Skeletal muscle satellite cell (primary cell): ENCODE results near the gene CCDC50.

Source experiments
- H3K27me3 ChIP-seq: 2 replicates; pipeline ENCODE4 v1.7.0; 2013; ENCODE audit warnings: low read length; ENCODE audit not compliant: control insufficient read depth, insufficient read depth
- H3K36me3 ChIP-seq: 2 replicates; pipeline ENCODE4 v1.7.0; 2013; ENCODE audit warnings: mild to moderate bottlenecking, control low read depth, low read length; ENCODE audit not compliant: insufficient read depth
- H3K4me1 ChIP-seq: 2 replicates; pipeline ENCODE4 v1.7.0; 2013; ENCODE audit warnings: low read length; ENCODE audit not compliant: control insufficient read depth, insufficient read depth
- H3K4me2 ChIP-seq: 2 replicates; pipeline ENCODE4 v1.7.0; 2013; ENCODE audit warnings: mild to moderate bottlenecking, low read length
- H3K4me3 ChIP-seq: 2 replicates; pipeline ENCODE4 v1.7.0; 2013; ENCODE audit warnings: low read length
- H3K9ac ChIP-seq: 2 replicates; pipeline ENCODE4 v1.7.0; 2013; ENCODE audit warnings: mild to moderate bottlenecking, low read depth, low read length, moderate library complexity
- H3K9me3 ChIP-seq: replicated peaks from 2 replicates; pipeline ENCODE4 v1.7.0; 2013; ENCODE audit warnings: mild to moderate bottlenecking, control low read depth, low read length

CCDC50 gene

DNA sequence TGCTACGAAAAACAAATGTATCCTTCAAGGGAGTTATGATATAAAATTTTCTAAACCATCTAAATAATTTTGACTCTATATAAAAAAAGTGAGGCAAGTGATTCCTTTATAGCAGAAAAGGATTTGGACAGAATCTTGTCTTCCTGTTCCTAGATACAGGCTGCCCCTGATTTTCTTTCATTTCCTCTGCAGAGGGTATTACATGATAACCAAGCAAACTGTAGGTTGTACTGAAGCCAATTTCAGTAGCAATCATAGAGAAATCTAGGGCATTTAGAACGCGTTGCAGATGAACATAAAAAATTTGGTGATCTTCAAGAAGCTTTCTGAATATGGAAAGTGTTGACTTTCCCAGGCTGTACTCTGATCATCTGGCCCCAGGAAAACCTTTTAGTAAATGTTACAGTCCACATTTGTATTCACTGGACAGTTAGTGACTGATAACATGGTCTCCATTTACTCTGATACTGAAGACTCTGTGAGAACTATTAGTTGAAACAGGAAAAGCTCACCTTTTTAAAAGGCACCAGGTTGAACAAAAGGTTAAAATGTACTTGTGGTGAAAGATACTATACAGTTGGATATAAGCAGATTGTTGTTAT lies 10.2 kb downstream of the CCDC50 start:
- Histone ChIP-seq H3K4me1 (peaks cover 76% of the 10 kb centered on the region), H3K4me3 (no peak overlapping the region), H3K27me3 (no peaks in the 10 kb centered on the region), H3K9ac (no peak overlapping the region), H3K4me2 (peak overlapping the region; percentile 8), H3K36me3 (no peaks in the 10 kb centered on the region), H3K9me3 (no peaks in the 10 kb centered on the region)

DNA sequence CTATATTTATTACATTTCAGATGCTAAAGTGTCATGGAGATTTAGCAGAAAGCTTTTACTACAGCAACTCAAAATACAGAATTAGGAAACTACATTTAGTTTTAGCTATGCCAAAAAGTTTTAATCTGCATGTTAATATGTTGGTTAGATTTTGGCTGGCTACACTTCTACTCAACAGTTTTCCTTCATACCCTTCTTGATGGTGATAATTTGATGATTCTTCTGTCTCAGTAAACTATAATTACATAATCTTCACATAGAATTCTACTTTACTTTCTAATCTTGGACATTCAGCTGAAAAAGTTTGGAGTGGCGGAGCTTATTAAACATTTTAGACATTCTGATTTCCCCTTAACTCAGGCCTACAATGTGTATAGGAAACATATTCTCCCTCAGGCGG lies 11.2 kb downstream of the CCDC50 start:
- H3K4me3 ChIP-seq, result no peak overlapping the region
- no peak overlapping the region for H3K4me2 ChIP-seq
- no peaks in the 10 kb centered on the region for H3K27me3 ChIP-seq
- no peaks in the 10 kb centered on the region for H3K36me3 ChIP-seq
- no peak overlapping the region for H3K9ac ChIP-seq
- peaks cover 74% of the 10 kb centered on the region for H3K4me1 ChIP-seq
- no peaks in the 10 kb centered on the region for H3K9me3 ChIP-seq

GRCh38 chr3:191340966-191341365 lies 11.8 kb downstream of the CCDC50 start:
- Histone ChIP-seq H3K36me3 (no peaks in the 10 kb centered on the region), H3K4me3 (no peak overlapping the region)

DNA sequence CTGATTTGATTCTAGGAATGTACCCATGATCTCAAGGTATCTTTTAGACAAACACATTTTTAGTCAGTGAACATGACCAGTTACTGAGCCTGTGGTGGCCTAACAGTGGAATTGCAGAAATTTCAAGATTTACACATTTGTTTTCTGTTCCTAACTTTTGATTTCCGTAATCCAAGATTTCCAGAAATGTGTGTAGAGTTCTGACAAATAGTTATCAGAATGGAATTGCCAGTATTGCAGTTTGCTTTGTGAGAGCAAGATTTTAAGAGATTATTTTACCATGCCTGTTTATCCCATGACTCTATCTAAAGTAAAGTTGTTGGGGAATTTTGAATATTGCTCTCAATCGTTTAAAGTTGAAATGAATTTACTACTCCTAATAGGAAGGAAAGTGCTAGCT lies 12.8 kb downstream of the CCDC50 start:
- Histone ChIP-seq H3K4me2 (peak overlapping the region; percentile 3), H3K36me3 (no peaks in the 10 kb centered on the region), H3K4me1 (peaks cover 59% of the 10 kb centered on the region), H3K4me3 (no peak overlapping the region), H3K9me3 (no peaks in the 10 kb centered on the region), H3K9ac (no peak overlapping the region), H3K27me3 (no peaks in the 10 kb centered on the region)

More at GRCh38 chr3:191340966-191341365, 11.8 kb downstream of the CCDC50 start:
- Histone ChIP-seq H3K4me2 (no peak overlapping the region), H3K4me1 (peaks cover 68% of the 10 kb centered on the region), H3K27me3 (no peaks in the 10 kb centered on the region), H3K9ac (no peak overlapping the region), H3K9me3 (no peaks in the 10 kb centered on the region)

DNA sequence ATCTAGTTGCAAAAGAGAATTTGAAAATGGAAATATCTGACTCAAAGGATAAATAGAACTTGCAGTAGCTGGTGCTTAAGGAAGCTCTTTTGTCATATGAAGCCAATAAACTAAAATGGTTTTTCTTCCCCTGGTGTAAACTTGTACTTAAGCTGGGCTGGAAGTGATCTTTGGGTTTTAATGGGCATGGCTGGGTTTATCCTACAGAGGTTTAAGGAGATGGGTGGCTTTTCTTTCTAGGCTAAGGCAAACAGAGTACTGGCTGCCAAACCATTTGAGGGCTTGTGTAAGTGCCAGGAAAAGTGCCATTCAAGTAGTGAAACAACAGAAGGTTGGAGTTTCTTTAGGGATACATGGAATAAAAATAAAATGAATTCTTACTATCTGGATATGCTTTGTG lies 13.2 kb downstream of the CCDC50 start:
- Histone ChIP-seq H3K9me3 (no peaks in the 10 kb centered on the region), H3K4me1 (peaks cover 55% of the 10 kb centered on the region), H3K27me3 (no peaks in the 10 kb centered on the region), H3K4me2 (peak overlapping the region; percentile 3), H3K9ac (no peak overlapping the region), H3K36me3 (no peaks in the 10 kb centered on the region), H3K4me3 (no peak overlapping the region)

GRCh38 chr3:191343115-191343514 lies 13.9 kb downstream of the CCDC50 start:
- H3K36me3 ChIP-seq, result no peaks in the 10 kb centered on the region
- no peaks in the 10 kb centered on the region for H3K9me3 ChIP-seq
- peaks cover 50% of the 10 kb centered on the region for H3K4me1 ChIP-seq
- no peak overlapping the region for H3K9ac ChIP-seq
- H3K27me3 ChIP-seq, result no peaks in the 10 kb centered on the region
- H3K4me2 ChIP-seq, result peak overlapping the region; percentile 9
- no peak overlapping the region for H3K4me3 ChIP-seq

DNA sequence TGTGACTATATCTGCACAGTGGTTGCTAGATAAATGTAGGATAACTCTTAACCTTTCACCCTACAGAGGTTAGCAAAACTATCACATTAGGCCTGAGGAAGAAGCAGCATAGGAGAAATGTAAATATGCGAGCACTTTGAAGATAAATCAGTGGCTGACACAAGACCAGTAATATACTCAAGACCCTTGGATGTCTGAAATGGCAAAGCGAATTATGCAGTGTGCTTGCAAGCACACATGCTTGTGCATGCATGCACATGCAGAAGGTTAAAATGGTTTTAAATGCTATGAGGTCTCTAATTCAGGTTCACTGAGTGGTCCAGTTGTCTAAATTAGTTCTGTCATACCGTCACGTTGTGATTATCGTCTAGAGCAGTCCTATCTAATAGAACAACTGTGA lies 14.7 kb downstream of the CCDC50 start:
- H3K36me3 ChIP-seq, result no peaks in the 10 kb centered on the region
- H3K9ac ChIP-seq, result no peak overlapping the region
- H3K9me3 ChIP-seq, result no peaks in the 10 kb centered on the region
- H3K4me1 ChIP-seq, result peaks cover 42% of the 10 kb centered on the region
- no peak overlapping the region for H3K4me3 ChIP-seq
- peak overlapping the region; percentile 33 for H3K4me2 ChIP-seq
- H3K27me3 ChIP-seq, result no peaks in the 10 kb centered on the region

- H3K4me3 ChIP-seq, result no peak overlapping the region
- H3K27me3 ChIP-seq, result no peaks in the 10 kb centered on the region
- H3K4me1 ChIP-seq, result peaks cover 34% of the 10 kb centered on the region
- no peaks in the 10 kb centered on the region for H3K9me3 ChIP-seq
- H3K36me3 ChIP-seq, result no peaks in the 10 kb centered on the region
- no peak overlapping the region for H3K9ac ChIP-seq
- H3K4me2 ChIP-seq, result no peak overlapping the region
These were observed 16.1 kb downstream of the CCDC50 start for GRCh38 chr3:191345334-191345733.

DNA sequence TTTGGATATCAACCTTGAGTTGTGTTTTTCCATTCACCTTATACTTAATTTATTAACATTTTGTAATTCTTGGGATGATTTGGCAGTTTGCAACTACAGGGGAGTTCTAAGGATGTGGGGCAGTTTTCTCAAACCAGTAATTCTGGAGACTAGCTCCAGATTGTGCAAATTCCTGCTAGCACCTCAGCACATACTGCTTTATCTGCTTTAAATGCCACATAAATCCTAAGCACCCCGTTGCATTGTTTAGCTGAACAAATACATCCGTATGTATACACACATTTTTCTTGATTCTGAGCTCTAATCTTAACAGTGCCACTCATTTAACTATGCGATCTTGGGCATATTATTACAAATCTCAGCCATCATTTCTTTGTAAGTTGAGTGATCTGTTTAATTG lies 18.0 kb downstream of the CCDC50 start:
- Histone ChIP-seq H3K4me2 (no peak overlapping the region), H3K27me3 (no peaks in the 10 kb centered on the region), H3K9me3 (no peaks in the 10 kb centered on the region), H3K4me1 (peaks cover 42% of the 10 kb centered on the region), H3K4me3 (no peak overlapping the region), H3K36me3 (no peaks in the 10 kb centered on the region), H3K9ac (no peak overlapping the region)

- Histone ChIP-seq H3K4me1 (peaks cover 41% of the 10 kb centered on the region), H3K36me3 (no peaks in the 10 kb centered on the region), H3K4me2 (no peak overlapping the region), H3K4me3 (no peak overlapping the region), H3K9ac (no peak overlapping the region), H3K27me3 (no peaks in the 10 kb centered on the region), H3K9me3 (no peaks in the 10 kb centered on the region)
These were observed 18.9 kb downstream of the CCDC50 start for GRCh38 chr3:191348098-191348497.

GRCh38 chr3:191350396-191351090 lies 21.3 kb downstream of the CCDC50 start:
- no peaks in the 10 kb centered on the region for H3K9me3 ChIP-seq
- H3K27me3 ChIP-seq, result no peaks in the 10 kb centered on the region
- H3K9ac ChIP-seq, result no peak overlapping the region
- peak overlapping the region; percentile 50 for H3K4me2 ChIP-seq
- H3K4me1 ChIP-seq, result peaks cover 35% of the 10 kb centered on the region
- H3K36me3 ChIP-seq, result no peaks in the 10 kb centered on the region
- H3K4me3 ChIP-seq, result peak overlapping the region; percentile 14

GRCh38 chr3:191352014-191352413 lies 22.8 kb downstream of the CCDC50 start:
- Histone ChIP-seq H3K4me1 (peaks cover 50% of the 10 kb centered on the region), H3K36me3 (no peaks in the 10 kb centered on the region), H3K9ac (no peak overlapping the region), H3K4me2 (no peak overlapping the region), H3K9me3 (no peaks in the 10 kb centered on the region), H3K27me3 (no peaks in the 10 kb centered on the region), H3K4me3 (no peak overlapping the region)
